ENCODE measurements around the gene LRRC30.
"Not testable (repeated sequence)": the region's sequence is repeated elsewhere in the genome, so short reads cannot be mapped to it uniquely, and the experiment has no call there.

LRRC30 gene

GRCh38 chr18:7230626-7231349, at the start of gene LRRC30:
TSS of gene LRRC30 (plus strand) at chr18:7231089. CDS start at chr18:7231139, 50 bp downstream.
- DNase-seq (ENCODE audit: low read depth in 2 of 2, low spot score in 1 of 2): no peak

DNA sequence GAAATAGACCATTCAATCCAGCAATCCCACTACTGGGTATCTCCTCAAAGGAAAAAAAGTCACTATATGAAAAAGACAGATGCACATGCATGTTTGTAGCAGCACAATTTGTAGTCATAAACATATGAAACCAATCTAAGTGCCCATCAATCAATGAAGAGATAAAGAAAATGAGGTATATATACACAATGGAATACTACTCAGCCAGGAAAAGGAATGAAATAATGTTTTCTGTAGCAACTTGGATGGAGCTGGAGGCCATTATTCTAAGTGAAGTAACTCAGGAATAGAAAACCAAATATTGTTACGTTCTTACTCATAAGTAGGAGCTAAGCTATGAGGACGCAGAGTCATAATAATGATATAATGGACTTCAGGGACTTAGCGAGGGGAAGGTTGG, 45.2 kb upstream of the LRRC30 start:
- DNase-seq (ENCODE audit: low read depth in 2 of 2, low spot score in 1 of 2): no peak

DNA sequence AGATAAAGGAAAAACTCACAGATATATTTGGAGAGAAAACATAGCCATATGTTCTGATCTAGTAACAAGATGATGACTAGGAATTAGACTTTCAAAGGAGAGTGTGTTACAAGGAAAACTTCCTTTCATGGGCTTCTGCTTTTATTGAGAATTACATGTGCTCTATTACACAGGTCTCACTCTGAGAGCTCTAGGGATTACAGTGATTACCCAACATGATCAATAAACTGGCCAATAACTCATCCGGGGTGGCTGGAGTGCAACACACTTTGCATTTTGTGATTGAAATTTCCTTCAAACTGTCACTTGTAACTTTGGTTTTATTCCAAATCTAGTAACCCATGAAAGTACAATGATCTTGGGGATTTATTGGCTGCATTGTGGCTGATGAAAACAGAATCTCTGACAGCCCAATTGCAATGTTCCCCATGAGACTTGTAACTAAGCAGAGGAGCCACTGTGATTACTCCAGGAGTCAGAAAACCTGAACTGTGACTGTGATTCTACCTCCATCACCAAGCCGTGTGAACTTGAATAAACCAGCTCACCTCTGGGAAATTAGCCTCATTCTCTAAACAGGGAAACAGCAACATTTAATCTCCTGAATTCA, 40.2 kb upstream of the LRRC30 start:
- DNase-seq (ENCODE audit: low read depth in 2 of 2, low spot score in 1 of 2): no peak

GRCh38 chr18:7191736-7192135, 39.2 kb upstream of the LRRC30 start:
- DNase-seq (ENCODE audit: low read depth in 2 of 2, low spot score in 1 of 2): no peak

DNA sequence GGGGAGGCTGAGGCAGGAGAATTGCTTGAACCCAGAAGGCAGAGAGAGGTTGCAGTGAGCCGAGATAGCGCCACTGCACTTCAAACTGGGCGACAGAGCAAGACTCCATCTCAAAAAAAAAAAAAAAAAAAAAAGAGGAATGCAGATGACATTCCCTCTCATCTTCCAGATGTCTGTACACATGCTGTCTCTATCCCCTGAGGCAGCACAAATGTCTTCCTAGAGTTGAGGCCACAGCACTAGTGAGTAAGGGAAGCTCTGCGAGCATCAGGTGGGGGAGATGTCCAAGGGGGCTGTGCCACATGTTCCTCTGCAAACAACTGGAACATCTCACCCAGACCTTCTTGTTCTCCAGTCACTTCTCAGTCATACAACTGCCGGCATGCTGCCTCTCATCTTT, 35.6 kb upstream of the LRRC30 start:
- DNase-seq (ENCODE audit: low read depth in 2 of 2, low spot score in 1 of 2): no peak

- no peak for DNase-seq (ENCODE audit: low read depth in 2 of 2, low spot score in 1 of 2)
Observed at GRCh38 chr18:7196421-7196820, 34.5 kb upstream of the LRRC30 start.

DNA sequence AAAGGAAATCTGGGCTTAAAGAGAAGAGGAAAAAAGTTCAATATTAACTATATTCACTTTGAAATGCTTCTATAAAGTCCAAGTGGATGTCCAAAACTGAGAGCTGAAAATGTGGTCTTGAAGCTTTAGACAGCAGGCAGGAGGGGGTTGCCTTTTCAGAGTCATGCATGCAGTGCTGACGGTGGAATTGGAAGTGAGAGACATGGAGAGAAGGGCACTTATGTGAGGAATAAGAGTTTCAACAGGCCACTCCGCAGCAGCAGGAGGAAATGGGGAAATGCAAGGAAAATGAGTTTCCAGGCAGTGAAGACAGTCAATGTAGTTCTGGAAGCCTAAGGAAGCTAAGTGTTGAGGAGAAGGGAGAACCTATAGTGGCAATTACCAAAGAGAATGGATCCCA, 33.0 kb upstream of the LRRC30 start:
- DNase-seq (ENCODE audit: low read depth in 2 of 2, low spot score in 1 of 2): no peak

GRCh38 chr18:7198326-7198725, 32.6 kb upstream of the LRRC30 start:
- no peak for DNase-seq (ENCODE audit: low read depth in 2 of 2, low spot score in 1 of 2)

GRCh38 chr18:7201096-7201495, 29.8 kb upstream of the LRRC30 start:
- DNase-seq (ENCODE audit: low read depth in 2 of 2, low spot score in 1 of 2): no peak

GRCh38 chr18:7202169-7202568, 28.7 kb upstream of the LRRC30 start:
- no peak for DNase-seq (ENCODE audit: low read depth in 2 of 2, low spot score in 1 of 2)

- DNase-seq (ENCODE audit: low read depth in 2 of 2, low spot score in 1 of 2): not testable (repeated sequence)
Observed at GRCh38 chr18:7203601-7204000, 27.3 kb upstream of the LRRC30 start.

GRCh38 chr18:7205346-7205745, 25.5 kb upstream of the LRRC30 start:
- no peak for DNase-seq (ENCODE audit: low read depth in 2 of 2, low spot score in 1 of 2)

- DNase-seq (ENCODE audit: low read depth in 2 of 2, low spot score in 1 of 2): no peak
Observed at GRCh38 chr18:7206217-7206616, 24.7 kb upstream of the LRRC30 start.

GRCh38 chr18:7207366-7207915, 23.4 kb upstream of the LRRC30 start:
- DNase-seq (ENCODE audit: low read depth in 2 of 2, low spot score in 1 of 2): no peak

DNA sequence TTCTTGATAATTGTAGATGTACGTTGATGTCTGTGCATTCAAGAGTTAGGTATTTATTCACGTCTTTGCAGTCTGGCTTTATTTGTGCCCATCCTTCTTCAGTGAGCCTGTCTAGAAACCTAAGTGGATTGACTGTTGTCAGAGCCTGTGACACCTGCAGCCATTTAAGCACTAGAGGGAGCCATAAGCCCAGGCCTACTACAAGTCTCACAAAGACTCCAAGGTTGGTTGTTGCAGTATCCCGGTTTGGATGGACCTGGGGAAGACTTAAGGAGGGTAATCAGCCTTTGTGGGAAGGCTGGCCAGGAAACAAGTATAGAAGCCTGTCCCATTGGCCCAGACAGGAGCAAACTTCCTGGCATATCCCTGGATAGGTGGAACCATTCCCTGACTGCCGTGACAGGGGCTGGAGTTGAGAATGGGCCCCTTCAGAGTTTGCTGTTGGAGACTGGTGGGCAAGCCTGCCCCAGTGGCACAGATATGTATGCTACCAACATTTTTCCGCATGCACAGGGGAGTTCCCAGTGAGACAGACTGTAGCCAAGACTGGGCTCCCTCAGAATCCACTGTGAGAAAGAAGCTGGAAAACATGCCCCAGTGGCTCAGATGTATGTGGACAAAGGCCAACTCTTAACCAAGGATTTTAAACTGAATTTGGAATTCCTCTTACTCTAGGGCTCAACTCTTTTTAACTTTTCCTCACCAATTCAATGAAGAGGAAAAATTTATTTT, 9.3 kb upstream of the LRRC30 start:
- no peak for DNase-seq (ENCODE audit: low read depth in 2 of 2, low spot score in 1 of 2)

- DNase-seq (ENCODE audit: low read depth in 2 of 2, low spot score in 1 of 2): no peak
Observed at GRCh38 chr18:7224198-7224597, 6.7 kb upstream of the LRRC30 start.

DNA sequence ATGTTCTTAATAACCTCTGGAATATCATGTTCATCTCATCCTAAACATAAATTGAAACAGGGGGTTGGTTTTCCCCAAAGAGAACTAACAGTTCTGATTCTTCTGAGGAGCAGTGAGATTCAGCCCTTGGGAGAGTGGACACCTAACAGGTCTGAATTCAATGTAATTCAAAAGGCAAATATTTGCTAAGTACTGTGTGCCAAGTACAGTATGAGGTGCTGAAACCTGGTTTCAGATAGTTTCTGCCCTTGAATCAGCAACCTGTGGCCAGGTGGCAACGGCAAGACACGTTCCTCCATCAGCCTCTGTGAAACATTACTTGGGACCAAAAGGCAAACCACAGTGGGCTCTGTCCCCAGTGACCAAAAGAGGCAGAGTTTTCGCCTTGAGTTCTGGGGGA, 1.3 kb downstream of the LRRC30 start:
- no peak for DNase-seq (ENCODE audit: low read depth in 2 of 2, low spot score in 1 of 2)

DNA sequence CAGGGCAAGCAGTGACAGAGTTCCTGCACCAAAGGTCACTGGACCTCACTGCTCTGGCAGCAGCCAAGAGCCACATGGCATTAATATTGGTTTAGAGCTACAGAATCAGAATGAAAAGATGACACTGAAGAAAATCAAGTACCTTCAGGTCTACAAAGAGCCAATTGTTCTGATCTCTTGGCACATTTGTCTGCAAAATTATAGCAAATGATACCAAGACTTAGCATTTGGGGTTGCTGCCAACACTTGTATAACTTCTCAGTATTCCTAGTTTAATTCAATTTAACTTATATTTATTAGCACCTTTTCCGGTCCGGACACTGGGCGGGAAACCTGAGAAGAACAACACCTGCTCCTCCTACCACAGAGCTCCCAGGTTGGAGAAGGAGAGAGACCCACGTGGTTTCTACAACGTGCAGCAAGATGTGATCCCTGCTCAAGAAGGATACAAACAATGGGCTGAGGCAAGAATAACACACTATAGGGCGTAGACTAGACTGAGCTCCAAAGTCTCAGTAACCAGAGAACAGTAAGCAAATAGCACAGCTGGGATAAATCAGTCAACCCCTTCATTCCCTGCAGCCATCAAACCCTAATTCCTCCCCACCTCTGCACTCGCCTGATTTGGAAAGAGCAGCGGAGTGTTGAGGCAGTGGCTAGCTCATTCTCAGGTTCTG, 2.4 kb downstream of the LRRC30 start:
- no peak for DNase-seq (ENCODE audit: low read depth in 2 of 2, low spot score in 1 of 2)

GRCh38 chr18:7234091-7234490, 3.2 kb downstream of the LRRC30 start:
- no peak for DNase-seq (ENCODE audit: low read depth in 2 of 2, low spot score in 1 of 2)

- DNase-seq (ENCODE audit: low read depth in 2 of 2, low spot score in 1 of 2): no peak
Observed at GRCh38 chr18:7234956-7235355, 4.1 kb downstream of the LRRC30 start.

DNA sequence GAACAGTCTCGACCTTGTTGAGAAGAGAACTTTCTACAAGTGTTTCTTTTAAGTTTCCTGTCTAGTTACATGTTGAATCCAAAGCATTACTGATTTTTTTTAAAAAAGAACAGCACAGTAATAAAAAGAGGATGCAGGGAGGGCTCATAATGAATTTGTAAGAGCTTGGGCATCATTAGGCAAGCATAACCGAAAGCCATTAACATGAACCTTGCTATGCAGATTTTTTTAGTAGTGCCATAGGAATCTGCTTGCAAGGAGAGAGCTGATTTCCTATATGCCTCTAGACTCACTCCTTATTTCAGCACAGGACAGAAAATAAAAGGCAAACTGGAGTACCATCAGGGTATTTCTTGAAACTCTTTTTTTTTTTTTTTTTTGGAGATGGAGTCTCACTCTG, 5.2 kb downstream of the LRRC30 start:
- no peak for DNase-seq (ENCODE audit: low read depth in 2 of 2, low spot score in 1 of 2)
